Measurements from ENCODE around the gene SRRM5.

SRRM5 gene

GRCh38 chr19:43619262-43620060 is 7.6 kb downstream of the SRRM5 start, which contains the start of gene ZNF428:
ZNF428 (minus strand) TSS chr19:43619629; CDS start chr19:43614304, 5,325 bp downstream.
- Histone ChIP-seq H3K36me3 (ENCODE audit: control insufficient read depth in 1 of 2, insufficient read depth in 2 of 2, low read length in 2 of 2) (no peaks in the 10 kb centered on the region), H3K4me3 (ENCODE audit: low read depth in 1 of 2, low read length in 2 of 2) (peak within 1 kb of the TSS; percentile 80 to 91), H3K4me1 (ENCODE audit: control insufficient read depth in 1 of 2, insufficient read depth in 2 of 2, low read length in 2 of 2) (peaks cover 0 to 15% of the 10 kb centered on the region in 2 donors), H3K27ac (ENCODE audit: low read length) (peak within 1 kb of the TSS; percentile 80), H3K27me3 (ENCODE audit: low read depth, low read length) (no peaks in the 10 kb centered on the region), H3K9me3 (ENCODE audit: control insufficient read depth in 1 of 2, low read length in 2 of 2) (no peaks in the 10 kb centered on the region)

GRCh38 chr19:43620061-43621001 is 8.4 kb downstream of the SRRM5 start:
- H3K27ac ChIP-seq (ENCODE audit: low read length), result peak overlapping the region; percentile 80
- no peaks in the 10 kb centered on the region for H3K27me3 ChIP-seq (ENCODE audit: low read depth, low read length)
- peak overlapping the region; percentile 80 to 91 for H3K4me3 ChIP-seq (ENCODE audit: low read depth in 1 of 2, low read length in 2 of 2)
- peaks cover 0 to 15% of the 10 kb centered on the region in 2 donors for H3K4me1 ChIP-seq (ENCODE audit: control insufficient read depth in 1 of 2, insufficient read depth in 2 of 2, low read length in 2 of 2)
- H3K9me3 ChIP-seq (ENCODE audit: control insufficient read depth in 1 of 2, low read length in 2 of 2), result no peaks in the 10 kb centered on the region
- no peaks in the 10 kb centered on the region for H3K36me3 ChIP-seq (ENCODE audit: control insufficient read depth in 1 of 2, insufficient read depth in 2 of 2, low read length in 2 of 2)

- peaks cover 0 to 3% of the 10 kb centered on the region in 2 donors for H3K36me3 ChIP-seq (ENCODE audit: control insufficient read depth in 1 of 2, insufficient read depth in 2 of 2, low read length in 2 of 2)
- H3K27ac ChIP-seq (ENCODE audit: low read length), result no peak overlapping the region
- H3K27me3 ChIP-seq (ENCODE audit: low read depth, low read length), result no peaks in the 10 kb centered on the region
- H3K4me1 ChIP-seq (ENCODE audit: control insufficient read depth in 1 of 2, insufficient read depth in 2 of 2, low read length in 2 of 2), result peaks cover 0 to 15% of the 10 kb centered on the region in 2 donors
- H3K4me3 ChIP-seq (ENCODE audit: low read depth in 1 of 2, low read length in 2 of 2), result no peak overlapping the region
- no peaks in the 10 kb centered on the region for H3K9me3 ChIP-seq (ENCODE audit: control insufficient read depth in 1 of 2, low read length in 2 of 2)
Observed at GRCh38 chr19:43622070-43622469, 10.2 kb downstream of the SRRM5 start.

GRCh38 chr19:43622956-43623355 is 11.1 kb downstream of the SRRM5 start:
- Histone ChIP-seq H3K9me3 (ENCODE audit: control insufficient read depth in 1 of 2, low read length in 2 of 2) (no peaks in the 10 kb centered on the region), H3K27ac (ENCODE audit: low read length) (no peak overlapping the region), H3K4me3 (ENCODE audit: low read depth in 1 of 2, low read length in 2 of 2) (no peak overlapping the region), H3K27me3 (ENCODE audit: low read depth, low read length) (no peaks in the 10 kb centered on the region), H3K36me3 (ENCODE audit: control insufficient read depth in 1 of 2, insufficient read depth in 2 of 2, low read length in 2 of 2) (peaks cover 0 to 3% of the 10 kb centered on the region in 2 donors), H3K4me1 (ENCODE audit: control insufficient read depth in 1 of 2, insufficient read depth in 2 of 2, low read length in 2 of 2) (peaks cover 0 to 15% of the 10 kb centered on the region in 2 donors)

GRCh38 chr19:43623889-43624670 is 12.2 kb downstream of the SRRM5 start:
- peaks cover 0 to 3% of the 10 kb centered on the region in 2 donors for H3K36me3 ChIP-seq (ENCODE audit: control insufficient read depth in 1 of 2, insufficient read depth in 2 of 2, low read length in 2 of 2)
- peaks cover 0 to 7% of the 10 kb centered on the region in 2 donors for H3K4me1 ChIP-seq (ENCODE audit: control insufficient read depth in 1 of 2, insufficient read depth in 2 of 2, low read length in 2 of 2)
- H3K4me3 ChIP-seq (ENCODE audit: low read depth in 1 of 2, low read length in 2 of 2), result no peak overlapping the region
- H3K27me3 ChIP-seq (ENCODE audit: low read depth, low read length), result no peaks in the 10 kb centered on the region
- no peaks in the 10 kb centered on the region for H3K9me3 ChIP-seq (ENCODE audit: control insufficient read depth in 1 of 2, low read length in 2 of 2)
- no peak overlapping the region for H3K27ac ChIP-seq (ENCODE audit: low read length)

GRCh38 chr19:43624933-43625332 is 13.0 kb downstream of the SRRM5 start:
- no peaks in the 10 kb centered on the region for H3K9me3 ChIP-seq (ENCODE audit: control insufficient read depth in 1 of 2, low read length in 2 of 2)
- no peaks in the 10 kb centered on the region for H3K27me3 ChIP-seq (ENCODE audit: low read depth, low read length)
- H3K36me3 ChIP-seq (ENCODE audit: control insufficient read depth in 1 of 2, insufficient read depth in 2 of 2, low read length in 2 of 2), result peaks cover 0 to 3% of the 10 kb centered on the region in 2 donors
- peaks cover 0 to 7% of the 10 kb centered on the region in 2 donors for H3K4me1 ChIP-seq (ENCODE audit: control insufficient read depth in 1 of 2, insufficient read depth in 2 of 2, low read length in 2 of 2)
- no peak overlapping the region for H3K27ac ChIP-seq (ENCODE audit: low read length)
- H3K4me3 ChIP-seq (ENCODE audit: low read depth in 1 of 2, low read length in 2 of 2), result no peak overlapping the region

GRCh38 chr19:43625918-43626579 is 14.2 kb downstream of the SRRM5 start:
- Histone ChIP-seq H3K9me3 (ENCODE audit: control insufficient read depth in 1 of 2, low read length in 2 of 2) (no peaks in the 10 kb centered on the region), H3K36me3 (ENCODE audit: control insufficient read depth in 1 of 2, insufficient read depth in 2 of 2, low read length in 2 of 2) (peaks cover 0 to 3% of the 10 kb centered on the region in 2 donors), H3K4me1 (ENCODE audit: control insufficient read depth in 1 of 2, insufficient read depth in 2 of 2, low read length in 2 of 2) (no peaks in the 10 kb centered on the region), H3K27me3 (ENCODE audit: low read depth, low read length) (no peaks in the 10 kb centered on the region), H3K4me3 (ENCODE audit: low read depth in 1 of 2, low read length in 2 of 2) (no peak overlapping the region), H3K27ac (ENCODE audit: low read length) (no peak overlapping the region)

GRCh38 chr19:43626838-43627237 is 14.9 kb downstream of the SRRM5 start:
- H3K4me1 ChIP-seq (ENCODE audit: control insufficient read depth in 1 of 2, insufficient read depth in 2 of 2, low read length in 2 of 2), result no peaks in the 10 kb centered on the region
- H3K9me3 ChIP-seq (ENCODE audit: control insufficient read depth in 1 of 2, low read length in 2 of 2), result no peaks in the 10 kb centered on the region
- peaks cover 0 to 3% of the 10 kb centered on the region in 2 donors for H3K36me3 ChIP-seq (ENCODE audit: control insufficient read depth in 1 of 2, insufficient read depth in 2 of 2, low read length in 2 of 2)
- H3K4me3 ChIP-seq (ENCODE audit: low read depth in 1 of 2, low read length in 2 of 2), result no peak overlapping the region
- H3K27me3 ChIP-seq (ENCODE audit: low read depth, low read length), result no peaks in the 10 kb centered on the region
- no peak overlapping the region for H3K27ac ChIP-seq (ENCODE audit: low read length)

GRCh38 chr19:43628646-43629326 is 16.9 kb downstream of the SRRM5 start:
- Histone ChIP-seq H3K9me3 (ENCODE audit: control insufficient read depth in 1 of 2, low read length in 2 of 2) (no peaks in the 10 kb centered on the region), H3K27me3 (ENCODE audit: low read depth, low read length) (no peaks in the 10 kb centered on the region), H3K4me3 (ENCODE audit: low read depth in 1 of 2, low read length in 2 of 2) (no peak overlapping the region), H3K27ac (ENCODE audit: low read length) (no peak overlapping the region), H3K36me3 (ENCODE audit: control insufficient read depth in 1 of 2, insufficient read depth in 2 of 2, low read length in 2 of 2) (peaks cover 0 to 3% of the 10 kb centered on the region in 2 donors), H3K4me1 (ENCODE audit: control insufficient read depth in 1 of 2, insufficient read depth in 2 of 2, low read length in 2 of 2) (no peaks in the 10 kb centered on the region)

GRCh38 chr19:43631491-43631890 is 19.6 kb downstream of the SRRM5 start:
- peaks cover 0 to 5% of the 10 kb centered on the region in 2 donors for H3K4me1 ChIP-seq (ENCODE audit: control insufficient read depth in 1 of 2, insufficient read depth in 2 of 2, low read length in 2 of 2)
- H3K9me3 ChIP-seq (ENCODE audit: control insufficient read depth in 1 of 2, low read length in 2 of 2), result no peaks in the 10 kb centered on the region
- peaks cover 0 to 3% of the 10 kb centered on the region in 2 donors for H3K36me3 ChIP-seq (ENCODE audit: control insufficient read depth in 1 of 2, insufficient read depth in 2 of 2, low read length in 2 of 2)
- no peak overlapping the region for H3K4me3 ChIP-seq (ENCODE audit: low read depth in 1 of 2, low read length in 2 of 2)
- no peak overlapping the region for H3K27ac ChIP-seq (ENCODE audit: low read length)
- no peaks in the 10 kb centered on the region for H3K27me3 ChIP-seq (ENCODE audit: low read depth, low read length)

Measured in muscle layer of duodenum (tissue), 2 donors.